A549 (cell line): ENCODE data around the gene TBCC. TPM values are rescaled to one million over a fixed set of nuclear protein-coding genes. Genes with fewer than 3 reads are reported as not detected.

Experiments used
- ATAC-seq, 2 experiments: fragments of 200-7000 bp in 1 of 2; fragments of >200 bp in 1 of 2; cut with Nextera tagmentation in 1 of 2; cut with Tn5 transposase in 1 of 2; 3 replicates each; pipeline versions ENCODE4 v1.8.0 to v1.9.1; 2018 to 2020; ENCODE audit warnings: mild to moderate bottlenecking in 1 of 2, moderate library complexity in 1 of 2
- CTCF ChIA-PET: fragments of 300-600 bp; sonication (Branson Sonifier 250); formaldehyde crosslinking; extraction: SDS; loops from one replicate; lab custom pipeline; 2021; ENCODE audit warnings: antibody characterized with exemption, inconsistent platforms; lab: Yijun Ruan, JAX
- POLR2A ChIA-PET: fragments of 350-600 bp; formaldehyde crosslinking; extraction: SDS; loops from one replicate; lab custom pipeline; 2021; ENCODE audit warnings: antibody characterized with exemption, inconsistent platforms; lab: Yijun Ruan, JAX
- DNase-seq, 2 experiments: peaks; one replicate each; pipeline versions ENCODE4 v3.0.0 to v3.0.0-alpha.2; 2011 to 2016; ENCODE audit warnings: low read depth in 1 of 2, low spot score in 1 of 2
- FAIRE-seq: peaks from 2 replicates; lab custom pipeline; 2011; peaks lifted over from hg19 to GRCh38; lab: Jason Lieb, UNC
- H3K27ac ChIP-seq, 2 experiments: fragments of >200 bp; sonication (Bioruptor Twin); formaldehyde crosslinking; 3 replicates each; pipeline ENCODE4 v1.5.1; 2016 to 2017
- H3K4me1 ChIP-seq: fragments of >200 bp; sonication (Bioruptor Twin); formaldehyde crosslinking; 3 replicates; pipeline ENCODE4 v1.6.1; 2016
- H3K4me2 ChIP-seq: fragments of >200 bp; sonication (Bioruptor Twin); formaldehyde crosslinking; 3 replicates; pipeline ENCODE4 v1.6.1; 2016
- H3K4me3 ChIP-seq: fragments of >200 bp; sonication (Bioruptor Twin); formaldehyde crosslinking; 3 replicates; pipeline ENCODE4 v1.5.1; 2016
- H3K9me3 ChIP-seq: fragments of >200 bp; sonication (Bioruptor Twin); formaldehyde crosslinking; 3 replicates; pipeline ENCODE4 v1.6.1; 2016
- BHLHE40 ChIP-seq: IDR thresholded peaks from 2 replicates; pipeline ENCODE4 v1.6.1; 2012; ENCODE audit warnings: low read depth, low read length, inconsistent platforms
- CBX2 ChIP-seq: fragments of 200-600 bp; sonication (generic); IDR thresholded peaks from 2 replicates; pipeline ENCODE4 v1.6.1; 2016; ENCODE audit warnings: low read depth, mild to moderate bottlenecking, borderline replicate concordance
- CBX8 ChIP-seq: fragments of 200-600 bp; sonication (generic); IDR thresholded peaks from 2 replicates; pipeline ENCODE4 v1.6.1; 2016
- EHMT2 ChIP-seq: fragments of 200-600 bp; sonication (generic); IDR thresholded peaks from 2 replicates; pipeline ENCODE4 v1.6.1; 2016; ENCODE audit warnings: antibody characterized with exemption, low read depth, mild to moderate bottlenecking, moderate library complexity
- EP300 ChIP-seq, 2 experiments: fragments of >200 bp; sonication (Bioruptor Twin); formaldehyde crosslinking; IDR thresholded peaks; 2 replicates in 1 of 2; 3 replicates in 1 of 2; pipeline ENCODE4 v1.6.1; 2016 to 2017
- FOSB ChIP-seq: fragments of 250-450 bp; sonication (Bioruptor Pico); IDR thresholded peaks from 2 replicates; pipeline ENCODE4 v1.5.0; 2020; ENCODE audit warnings: mild to moderate bottlenecking, moderate library complexity
- HDAC2 ChIP-seq: fragments of 200-600 bp; sonication (generic); IDR thresholded peaks from 2 replicates; pipeline ENCODE4 v1.6.1; 2016
- HEYL ChIP-seq: fragments of 250-450 bp; sonication (Bioruptor Pico); IDR thresholded peaks from 2 replicates; pipeline ENCODE4 v1.8.0; 2021; ENCODE audit warnings: mild to moderate bottlenecking, moderate library complexity
- KDM5A ChIP-seq: fragments of 200-600 bp; sonication (generic); IDR thresholded peaks from 2 replicates; pipeline ENCODE4 v1.6.1; 2016; ENCODE audit warnings: antibody characterized with exemption, mild to moderate bottlenecking
- MAFK ChIP-seq: fragments of 450-650 bp; IDR thresholded peaks from 2 replicates; pipeline ENCODE4 v1.6.1; 2014; ENCODE audit not compliant: partially characterized antibody
- POLR2AphosphoS2 ChIP-seq: conservative IDR thresholded peaks from 2 replicates; pipeline ENCODE4 v1.6.1; 2012; ENCODE audit warnings: low read length, improper control_type of control experiment, inconsistent platforms
- RNF2 ChIP-seq: fragments of 200-600 bp; sonication (generic); IDR thresholded peaks from 2 replicates; pipeline ENCODE4 v1.6.1; 2016; ENCODE audit warnings: low read depth, mild to moderate bottlenecking, antibody characterized with exemption, moderate library complexity, borderline replicate concordance
- SREBF2 ChIP-seq: fragments of 450-650 bp; IDR thresholded peaks from 2 replicates; pipeline ENCODE4 v1.6.1; 2014; ENCODE audit warnings: mild to moderate bottlenecking, moderate library complexity
- TP53 ChIP-seq: fragments of 250-450 bp; sonication (Bioruptor Pico); IDR thresholded peaks from 2 replicates; pipeline ENCODE4 v1.5.0; 2021; ENCODE audit warnings: mild to moderate bottlenecking, moderate library complexity
- ZC3H11A ChIP-seq: fragments of 450-650 bp; IDR thresholded peaks from 2 replicates; pipeline ENCODE4 v1.6.1; 2014; ENCODE audit warnings: antibody characterized with exemption, mild to moderate bottlenecking
- ZSCAN20 ChIP-seq: fragments of 250-450 bp; sonication (Bioruptor Pico); IDR thresholded peaks from 2 replicates; pipeline ENCODE4 v1.8.0; 2022; ENCODE audit warnings: mild to moderate bottlenecking, moderate library complexity
- WGBS: methylation state at CpG from one replicate; pipeline ENCODE4 v1.1.6; 2017; ENCODE audit errors: missing lambda C conversion rate; 5-methylcytosine and 5-hydroxymethylcytosine counted together
- polyA plus RNA-seq, 4 experiments: library from polyadenylated mRNA; depleted of rRNA in 3 of 4; stranded (reverse); fragments of >200 nt; fragmentation: RNase III in 1 of 4; extraction: RNeasy Plus Mini Kit Qiagen cat#74134 plus additional on column Dnase treatment in 1 of 4; gene quantifications; 2 replicates in 3 of 4; 3 replicates in 1 of 4; pipeline ENCODE4 v1.2.3, GENCODE V29; 2011 to 2017
- TF ChIP-seq, protein P1 (sequence below): IDR thresholded peaks from 2 replicates; pipeline ENCODE4 v1.6.1; 2012
- TF ChIP-seq, protein P2 (sequence below): IDR thresholded peaks from 2 replicates; pipeline ENCODE4 v1.6.1; 2012; ENCODE audit warnings: low read depth, borderline replicate concordance
- TF ChIP-seq, protein P3 (sequence below): fragments of >200 bp; sonication (Bioruptor Twin); formaldehyde crosslinking; IDR thresholded peaks from 3 replicates; pipeline ENCODE4 v1.5.1; 2016
- TF ChIP-seq, protein P4 (sequence below): fragments of 150-350 bp; IDR thresholded peaks from 2 replicates; pipeline ENCODE4 v1.6.1; 2014; ENCODE audit warnings: low read depth, mild to moderate bottlenecking, low read length
- TF ChIP-seq, protein P5 (sequence below): fragments of 250-450 bp; sonication (Bioruptor Pico); IDR thresholded peaks from 2 replicates; pipeline ENCODE4 v1.5.0; 2020; ENCODE audit warnings: low read depth, mild to moderate bottlenecking, moderate library complexity
- TF ChIP-seq, protein P6 (sequence below): fragments of 450-650 bp; IDR thresholded peaks from 2 replicates; pipeline ENCODE4 v1.6.1; 2014; ENCODE audit warnings: antibody characterized with exemption

The TBCC gene
- polyA plus RNA-seq, 2 of the 4 experiments (the other 2 are of a cell fraction): 10.2 to 12.4 TPM

DNA sequence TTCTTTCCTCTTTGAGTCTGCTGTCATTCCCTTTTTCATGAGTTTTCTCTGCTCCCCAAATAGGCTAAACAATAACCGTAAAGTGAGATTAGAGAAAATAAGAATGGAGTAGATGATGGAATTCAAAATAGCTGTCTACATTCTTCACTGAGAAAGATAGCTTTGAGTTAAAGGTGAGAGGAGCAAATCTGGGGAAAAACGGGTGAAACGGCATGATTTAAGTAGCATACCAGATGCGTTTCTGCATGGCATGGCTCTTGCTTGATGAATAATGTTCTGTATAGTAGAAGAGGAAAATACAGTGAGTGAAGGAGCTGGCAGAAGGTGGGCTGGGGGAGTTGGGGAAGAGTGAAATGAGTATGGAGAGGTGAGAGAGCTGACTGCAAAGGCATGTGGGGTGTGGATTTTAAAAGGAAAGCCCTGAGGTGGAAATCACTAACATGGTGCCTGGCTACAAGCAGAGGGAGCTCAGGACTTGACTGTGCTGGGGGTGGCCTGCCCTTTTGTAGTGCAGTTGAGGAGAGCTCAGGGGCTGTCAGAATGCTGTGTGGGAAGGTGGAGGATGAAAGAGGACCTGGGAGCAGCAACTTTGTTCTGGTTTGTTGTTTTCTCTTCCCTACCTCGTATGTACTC, 44.8 kb upstream of the TBCC start:
- Histone ChIP-seq H3K27ac (no peak overlapping the region), H3K9me3 (no peaks in the 10 kb centered on the region), H3K4me3 (no peak overlapping the region), H3K4me1 (0 out of 3 replicates have a peak, but pooled peaks cover 7% of the 10 kb centered on the region), H3K4me2 (no peak overlapping the region)
- TF ChIP-seq EP300 (IDR thresholded peaks at IDR 0.05) (no peak), EHMT2 (no peak), ZSCAN20 (CRISPR knock-in tag) (no peak), BHLHE40 (no peak), HEYL (CRISPR knock-in tag) (no peak), RNF2 (no peak), KDM5A (no peak), CBX2 (no peak), TP53 (CRISPR knock-in tag) (no peak), MAFK (no peak), HDAC2 (no peak), SREBF2 (no peak)
- TF ChIP-seq, protein P1, sequence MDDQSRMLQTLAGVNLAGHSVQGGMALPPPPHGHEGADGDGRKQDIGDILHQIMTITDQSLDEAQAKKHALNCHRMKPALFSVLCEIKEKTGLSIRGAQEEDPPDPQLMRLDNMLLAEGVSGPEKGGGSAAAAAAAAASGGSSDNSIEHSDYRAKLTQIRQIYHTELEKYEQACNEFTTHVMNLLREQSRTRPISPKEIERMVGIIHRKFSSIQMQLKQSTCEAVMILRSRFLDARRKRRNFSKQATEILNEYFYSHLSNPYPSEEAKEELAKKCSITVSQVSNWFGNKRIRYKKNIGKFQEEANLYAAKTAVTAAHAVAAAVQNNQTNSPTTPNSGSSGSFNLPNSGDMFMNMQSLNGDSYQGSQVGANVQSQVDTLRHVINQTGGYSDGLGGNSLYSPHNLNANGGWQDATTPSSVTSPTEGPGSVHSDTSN: no peak
- TF ChIP-seq, protein P2, sequence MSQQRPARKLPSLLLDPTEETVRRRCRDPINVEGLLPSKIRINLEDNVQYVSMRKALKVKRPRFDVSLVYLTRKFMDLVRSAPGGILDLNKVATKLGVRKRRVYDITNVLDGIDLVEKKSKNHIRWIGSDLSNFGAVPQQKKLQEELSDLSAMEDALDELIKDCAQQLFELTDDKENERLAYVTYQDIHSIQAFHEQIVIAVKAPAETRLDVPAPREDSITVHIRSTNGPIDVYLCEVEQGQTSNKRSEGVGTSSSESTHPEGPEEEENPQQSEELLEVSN: no peak
- TF ChIP-seq, protein P3, sequence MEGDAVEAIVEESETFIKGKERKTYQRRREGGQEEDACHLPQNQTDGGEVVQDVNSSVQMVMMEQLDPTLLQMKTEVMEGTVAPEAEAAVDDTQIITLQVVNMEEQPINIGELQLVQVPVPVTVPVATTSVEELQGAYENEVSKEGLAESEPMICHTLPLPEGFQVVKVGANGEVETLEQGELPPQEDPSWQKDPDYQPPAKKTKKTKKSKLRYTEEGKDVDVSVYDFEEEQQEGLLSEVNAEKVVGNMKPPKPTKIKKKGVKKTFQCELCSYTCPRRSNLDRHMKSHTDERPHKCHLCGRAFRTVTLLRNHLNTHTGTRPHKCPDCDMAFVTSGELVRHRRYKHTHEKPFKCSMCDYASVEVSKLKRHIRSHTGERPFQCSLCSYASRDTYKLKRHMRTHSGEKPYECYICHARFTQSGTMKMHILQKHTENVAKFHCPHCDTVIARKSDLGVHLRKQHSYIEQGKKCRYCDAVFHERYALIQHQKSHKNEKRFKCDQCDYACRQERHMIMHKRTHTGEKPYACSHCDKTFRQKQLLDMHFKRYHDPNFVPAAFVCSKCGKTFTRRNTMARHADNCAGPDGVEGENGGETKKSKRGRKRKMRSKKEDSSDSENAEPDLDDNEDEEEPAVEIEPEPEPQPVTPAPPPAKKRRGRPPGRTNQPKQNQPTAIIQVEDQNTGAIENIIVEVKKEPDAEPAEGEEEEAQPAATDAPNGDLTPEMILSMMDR: no peak
- TF ChIP-seq, protein P4, sequence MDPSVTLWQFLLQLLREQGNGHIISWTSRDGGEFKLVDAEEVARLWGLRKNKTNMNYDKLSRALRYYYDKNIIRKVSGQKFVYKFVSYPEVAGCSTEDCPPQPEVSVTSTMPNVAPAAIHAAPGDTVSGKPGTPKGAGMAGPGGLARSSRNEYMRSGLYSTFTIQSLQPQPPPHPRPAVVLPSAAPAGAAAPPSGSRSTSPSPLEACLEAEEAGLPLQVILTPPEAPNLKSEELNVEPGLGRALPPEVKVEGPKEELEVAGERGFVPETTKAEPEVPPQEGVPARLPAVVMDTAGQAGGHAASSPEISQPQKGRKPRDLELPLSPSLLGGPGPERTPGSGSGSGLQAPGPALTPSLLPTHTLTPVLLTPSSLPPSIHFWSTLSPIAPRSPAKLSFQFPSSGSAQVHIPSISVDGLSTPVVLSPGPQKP: no peak
- FAIRE-seq (no peak), DNase-seq (no peak), ATAC-seq (peak in 1 of 2 experiments; percentile 40; a peak in 2 of 6 replicates)
- ChIA-PET POLR2A (interaction anchor here (1.0 to 1.1 kb wide), 2 partner anchors 8 to 44 kb away, joined by 4 to 5 read pairs; partner anchors contain the start of genes BICRAL and TBCC), CTCF (no interaction called here)
- WGBS: 91% methylated on average over 5 of the region's 5 CpGs

DNA sequence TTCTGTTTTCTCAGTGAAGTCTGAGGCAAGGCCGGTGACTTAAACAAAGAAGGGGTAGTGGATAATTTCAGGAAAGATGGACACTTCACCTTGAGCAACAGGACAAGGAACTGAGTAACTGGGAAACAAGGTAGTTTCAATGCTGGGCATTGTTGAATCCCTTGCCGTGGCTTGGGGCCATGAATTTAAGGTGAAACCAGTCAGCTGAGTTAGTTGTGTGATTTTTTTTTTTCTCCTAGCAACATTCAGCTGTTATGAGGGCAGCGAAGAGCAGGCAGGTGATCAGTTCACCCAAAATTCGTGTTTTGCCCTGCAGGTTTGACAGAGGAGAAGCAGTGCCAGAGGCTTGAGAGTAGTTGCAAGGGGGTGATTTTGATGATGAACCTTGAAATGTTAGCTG, 42.8 kb upstream of the TBCC start:
- no peak overlapping the region for H3K4me3 ChIP-seq
- DNase-seq (no peak), FAIRE-seq (no peak)
- H3K4me2 ChIP-seq: no peak overlapping the region
- 92% methylated on average over 4 of the region's 4 CpGs for WGBS
- no peaks in the 10 kb centered on the region for H3K9me3 ChIP-seq
- TF ChIP-seq ZC3H11A: no peak
- TF ChIP-seq, protein P1: no peak
- TF ChIP-seq, protein P5, sequence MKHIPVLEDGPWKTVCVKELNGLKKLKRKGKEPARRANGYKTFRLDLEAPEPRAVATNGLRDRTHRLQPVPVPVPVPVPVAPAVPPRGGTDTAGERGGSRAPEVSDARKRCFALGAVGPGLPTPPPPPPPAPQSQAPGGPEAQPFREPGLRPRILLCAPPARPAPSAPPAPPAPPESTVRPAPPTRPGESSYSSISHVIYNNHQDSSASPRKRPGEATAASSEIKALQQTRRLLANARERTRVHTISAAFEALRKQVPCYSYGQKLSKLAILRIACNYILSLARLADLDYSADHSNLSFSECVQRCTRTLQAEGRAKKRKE (CRISPR knock-in tag): no peak
- TF ChIP-seq POLR2AphosphoS2: no peak
- TF ChIP-seq SREBF2: no peak
- TF ChIP-seq, protein P6, sequence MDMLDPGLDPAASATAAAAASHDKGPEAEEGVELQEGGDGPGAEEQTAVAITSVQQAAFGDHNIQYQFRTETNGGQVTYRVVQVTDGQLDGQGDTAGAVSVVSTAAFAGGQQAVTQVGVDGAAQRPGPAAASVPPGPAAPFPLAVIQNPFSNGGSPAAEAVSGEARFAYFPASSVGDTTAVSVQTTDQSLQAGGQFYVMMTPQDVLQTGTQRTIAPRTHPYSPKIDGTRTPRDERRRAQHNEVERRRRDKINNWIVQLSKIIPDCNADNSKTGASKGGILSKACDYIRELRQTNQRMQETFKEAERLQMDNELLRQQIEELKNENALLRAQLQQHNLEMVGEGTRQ: no peak
- TF ChIP-seq CBX8: no peak
- TF ChIP-seq EP300 (IDR thresholded peaks at IDR 0.05): no peak
- no peak for TF ChIP-seq FOSB (CRISPR knock-in tag)
- TF ChIP-seq, all 56 proteins: peak for 0
- no peak for ATAC-seq
- no peak overlapping the region for H3K27ac ChIP-seq
- POLR2A ChIA-PET: interaction anchor here (0.9 to 1.0 kb wide), 2 partner anchors 42 to 43 kb away, joined by 4 to 6 read pairs; partner anchors contain the start of gene TBCC
- H3K4me1 ChIP-seq: 0 out of 3 replicates have a peak, but pooled peaks cover 7% of the 10 kb centered on the region
- CTCF ChIA-PET: no interaction called here
